Mucosa of gallbladder (tissue), 1 donor: ENCODE data around the gene THSD7B. TPM values are rescaled to one million over a fixed set of nuclear protein-coding genes. Genes with fewer than 3 reads are reported as not detected.

Source experiments
- DNase-seq: peaks from one replicate; pipeline ENCODE4 v3.0.0-alpha.2; 2020; ENCODE audit warnings: low spot score
- total RNA-seq: library from RNA; stranded (reverse); gene quantifications from one replicate; pipeline ENCODE4 v1.2.1, GENCODE V29; 2021
- donor health status: DM: no; HTN: no; CAD: no.

The THSD7B gene
- total RNA-seq, 1 donor from 2014 or later: 0.75 TPM

DNA sequence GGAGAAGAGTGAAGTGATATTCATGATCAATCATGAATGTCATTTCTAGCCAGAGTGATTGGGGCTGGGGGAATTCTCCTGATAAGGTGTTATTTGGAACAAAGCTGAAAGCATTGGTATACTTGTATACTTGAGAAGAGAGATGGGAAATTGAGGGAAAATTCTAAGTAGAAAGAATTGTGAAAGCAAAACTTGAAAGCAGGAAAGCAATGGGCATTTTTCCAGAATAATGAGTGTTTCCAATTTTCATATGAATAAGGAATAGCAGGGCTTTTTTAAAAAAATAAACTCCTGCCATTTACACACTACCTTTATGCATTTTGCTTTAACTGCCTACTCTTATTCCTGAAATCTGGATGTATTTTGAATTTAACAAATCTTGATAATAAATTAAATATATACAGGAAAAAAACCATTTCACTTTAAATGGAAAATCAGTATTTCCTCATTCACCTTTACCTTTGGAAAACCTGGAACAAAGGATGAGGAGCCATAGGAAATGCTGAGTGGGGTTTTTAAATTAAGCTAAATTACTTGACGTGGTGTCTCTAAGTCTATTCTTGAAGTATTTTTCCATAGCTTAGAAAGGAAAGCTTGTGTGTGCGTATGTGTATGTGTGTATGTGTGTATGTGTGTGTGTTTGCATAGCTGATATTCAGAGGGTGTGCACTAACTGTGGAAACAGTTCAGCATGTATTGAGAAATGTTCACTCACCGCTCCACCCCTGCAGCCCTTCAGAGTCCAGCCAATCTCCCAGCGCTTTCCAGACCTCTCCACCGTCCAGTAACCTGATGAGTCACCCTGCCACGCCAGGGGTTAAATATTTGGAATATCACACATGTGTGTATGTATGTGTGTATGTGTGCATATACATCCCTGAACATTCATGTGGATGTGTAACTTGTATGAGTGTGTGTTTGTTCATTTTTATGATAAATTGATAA is 427.3 kb downstream of the THSD7B start:
- no peak for DNase-seq

DNA sequence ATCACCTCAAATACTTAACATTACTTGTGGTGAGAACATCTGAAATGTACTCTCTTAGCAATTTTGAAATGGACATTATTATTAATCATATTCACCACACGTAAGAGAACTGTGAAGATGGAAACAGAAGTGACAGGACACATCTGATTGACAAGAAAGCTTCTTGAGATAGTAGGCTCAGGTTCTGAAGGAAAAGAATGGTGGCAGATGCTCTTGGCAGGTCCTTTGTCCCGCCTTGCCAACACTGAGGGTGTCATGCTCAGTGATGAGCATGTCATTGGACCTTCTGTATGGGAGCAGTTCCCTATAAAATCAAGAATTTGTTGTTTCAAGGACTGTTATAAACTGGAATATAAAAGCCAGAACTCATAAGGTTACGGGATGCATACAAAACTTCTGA is 428.1 kb downstream of the THSD7B start:
- no peak for DNase-seq

DNA sequence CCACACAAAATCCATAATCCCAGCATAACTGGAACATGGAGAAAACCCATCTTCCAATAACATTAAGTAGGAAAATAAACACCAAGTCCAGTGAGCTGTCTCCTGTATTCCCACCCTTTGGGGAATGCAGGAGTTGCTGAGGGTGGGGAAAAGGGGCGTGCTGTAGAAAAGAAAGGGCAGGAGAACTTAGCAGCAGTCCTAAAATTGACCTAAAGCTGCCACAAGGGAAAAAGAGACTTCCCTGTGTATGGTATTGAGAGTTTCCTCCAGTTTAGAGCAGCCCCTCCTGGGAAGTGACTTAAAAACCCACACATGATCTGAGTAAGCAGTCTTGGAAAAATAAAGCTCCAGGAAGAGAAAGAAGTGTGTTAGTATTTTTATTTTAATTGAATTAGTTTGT is 428.8 kb downstream of the THSD7B start:
- no peak for DNase-seq

DNA sequence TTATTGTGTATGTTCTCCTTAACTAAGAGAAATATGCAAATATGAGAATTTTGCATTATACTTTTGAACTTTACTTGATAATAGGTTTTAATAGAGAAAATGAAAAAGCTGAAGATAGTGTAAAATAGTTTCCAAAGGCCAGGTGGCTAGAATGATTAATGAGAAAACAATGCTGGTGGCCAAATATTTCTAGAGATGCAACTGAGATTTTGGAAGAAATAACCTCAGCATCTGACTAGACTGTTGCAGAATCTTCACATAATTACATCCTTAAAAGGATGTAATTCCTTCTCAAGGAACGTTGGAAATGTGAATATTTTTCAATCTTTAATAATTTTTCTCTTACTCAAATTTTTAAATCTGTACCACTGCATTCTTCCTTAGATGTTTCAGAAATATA is 434.4 kb downstream of the THSD7B start:
- DNase-seq: no peak

DNA sequence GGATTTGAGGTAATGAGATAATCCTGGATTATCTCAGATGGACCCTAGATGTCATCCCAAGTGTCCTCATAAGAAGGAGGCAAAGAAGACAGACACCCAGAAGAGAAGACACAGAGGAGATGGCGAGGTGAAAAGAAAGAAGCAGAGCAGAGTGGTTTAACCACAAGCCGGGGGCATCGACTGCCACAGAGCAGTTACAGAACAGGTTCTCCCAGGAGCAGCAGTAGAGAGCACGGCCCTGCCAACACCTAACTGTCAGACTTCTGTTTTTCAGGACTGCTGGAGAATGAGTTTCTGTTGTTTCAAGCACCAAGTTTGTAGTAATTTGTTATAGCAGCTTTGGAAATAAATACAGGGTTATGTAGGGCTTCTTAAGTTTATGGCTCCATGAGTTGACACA is 437.0 kb downstream of the THSD7B start:
- DNase-seq: no peak

DNA sequence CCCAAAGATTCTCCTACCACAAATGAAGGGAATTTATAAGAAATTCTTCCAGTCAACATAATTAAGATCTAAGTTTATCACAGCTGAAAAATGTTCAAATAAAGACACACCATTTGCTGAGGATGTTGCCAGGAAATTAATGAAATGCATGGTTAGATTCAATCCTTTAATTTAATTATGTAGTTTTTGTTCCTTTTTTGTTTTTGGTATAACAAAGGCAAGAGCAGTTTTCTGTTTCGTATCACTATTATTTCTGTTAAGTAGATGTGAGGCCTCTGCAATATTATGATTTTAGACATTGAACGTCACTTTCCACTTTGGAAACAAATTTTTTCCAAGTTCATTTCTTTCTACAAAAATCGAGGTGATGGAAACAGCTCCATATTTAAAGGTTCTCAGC is 440.0 kb downstream of the THSD7B start:
- no peak for DNase-seq

DNA sequence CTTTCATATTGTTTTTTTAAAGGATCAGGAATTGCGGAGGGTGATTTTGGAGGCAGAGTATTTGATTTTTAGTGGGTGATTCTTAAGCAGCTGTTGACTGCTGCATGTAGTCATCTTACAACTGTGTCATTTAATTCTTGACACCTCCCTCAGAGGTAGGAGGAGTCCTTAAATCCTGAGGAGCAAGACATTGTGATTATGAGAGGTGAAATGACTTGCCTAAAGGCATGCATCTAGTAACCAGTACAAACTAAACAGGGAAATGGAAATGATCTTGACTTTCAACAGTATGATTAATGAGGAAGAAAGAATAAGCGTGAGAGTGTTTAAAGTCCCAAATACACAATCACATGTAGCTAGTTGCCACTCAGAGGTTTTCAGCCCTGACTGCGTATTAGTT is 440.7 kb downstream of the THSD7B start:
- DNase-seq: no peak

DNA sequence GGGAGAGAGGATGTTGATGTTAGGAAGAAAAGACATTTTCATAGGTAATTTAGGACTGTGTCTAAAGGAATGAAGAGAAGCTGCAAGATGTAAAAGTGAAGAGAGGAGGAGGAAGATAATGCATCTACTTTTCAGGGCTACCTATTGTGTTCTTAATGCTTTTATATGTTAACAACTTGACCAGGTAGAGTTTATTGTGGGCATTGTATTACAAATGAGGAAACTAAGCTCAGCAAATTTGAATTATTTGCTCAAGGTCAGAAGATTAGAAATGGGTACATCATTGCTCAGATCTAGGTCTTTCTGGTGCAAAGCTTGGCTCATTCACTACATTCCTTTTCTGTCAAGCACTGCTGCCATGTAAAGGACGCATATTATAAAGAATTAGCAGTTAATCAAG is 441.7 kb downstream of the THSD7B start:
- DNase-seq: no peak

DNA sequence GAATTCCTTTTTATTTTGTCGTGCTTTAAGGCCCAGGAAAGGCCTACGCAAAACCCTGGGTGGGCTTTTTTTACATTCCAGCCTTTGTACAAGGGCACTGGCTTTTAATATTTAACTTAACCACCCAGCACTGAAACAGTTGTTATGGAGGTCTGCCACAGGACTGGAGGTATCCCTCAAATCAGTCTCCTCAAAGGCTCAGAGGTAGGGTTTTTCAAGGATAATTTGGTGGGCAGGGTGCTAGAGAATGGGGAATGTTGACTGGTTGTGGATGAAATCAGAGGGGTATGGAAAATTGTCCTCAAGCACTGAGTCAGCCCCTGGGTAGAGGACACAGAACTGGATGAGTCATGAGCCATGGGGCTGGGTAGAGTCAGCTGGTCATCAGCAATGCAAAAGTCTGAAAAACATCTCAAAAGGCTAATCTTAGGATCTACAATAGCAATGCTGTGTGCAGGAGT is 443.1 kb downstream of the THSD7B start:
- DNase-seq: no peak

DNA sequence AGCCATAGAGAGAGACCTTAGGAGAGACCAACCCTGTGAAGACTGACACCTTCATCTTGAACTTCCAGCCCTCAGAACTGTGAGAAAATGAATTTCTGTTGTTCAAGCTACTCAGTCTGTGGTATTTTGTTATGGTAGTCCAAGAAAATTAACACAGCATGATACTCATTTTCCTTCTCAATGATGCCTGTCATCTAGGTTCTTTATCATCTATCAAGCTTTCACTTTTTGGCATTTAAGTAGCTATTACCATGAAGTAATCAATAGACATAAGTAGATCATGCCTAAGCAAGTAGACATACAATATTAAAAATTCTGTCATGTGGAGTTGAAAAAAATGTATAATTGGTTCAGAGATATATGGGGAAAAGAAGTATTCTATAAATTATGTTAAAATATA is 444.7 kb downstream of the THSD7B start:
- DNase-seq: no peak

DNA sequence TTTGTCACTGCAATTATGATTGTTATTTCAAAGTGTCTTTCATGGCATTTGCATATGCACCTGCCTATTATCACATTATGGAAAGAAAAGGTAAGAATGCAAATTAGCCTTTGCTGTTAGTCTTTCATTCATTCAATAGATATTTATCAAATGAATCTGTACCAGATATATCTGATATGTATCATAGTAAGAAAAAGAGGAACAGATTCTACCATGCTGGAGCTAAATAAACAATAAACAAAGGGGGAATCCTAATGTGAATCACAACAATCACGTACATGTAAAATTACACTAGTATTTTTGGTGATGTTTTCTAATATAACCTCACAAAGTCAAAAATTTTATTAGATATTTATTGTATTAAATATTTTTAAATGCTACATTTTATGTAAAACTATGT is 446.4 kb downstream of the THSD7B start:
- DNase-seq: no peak

DNA sequence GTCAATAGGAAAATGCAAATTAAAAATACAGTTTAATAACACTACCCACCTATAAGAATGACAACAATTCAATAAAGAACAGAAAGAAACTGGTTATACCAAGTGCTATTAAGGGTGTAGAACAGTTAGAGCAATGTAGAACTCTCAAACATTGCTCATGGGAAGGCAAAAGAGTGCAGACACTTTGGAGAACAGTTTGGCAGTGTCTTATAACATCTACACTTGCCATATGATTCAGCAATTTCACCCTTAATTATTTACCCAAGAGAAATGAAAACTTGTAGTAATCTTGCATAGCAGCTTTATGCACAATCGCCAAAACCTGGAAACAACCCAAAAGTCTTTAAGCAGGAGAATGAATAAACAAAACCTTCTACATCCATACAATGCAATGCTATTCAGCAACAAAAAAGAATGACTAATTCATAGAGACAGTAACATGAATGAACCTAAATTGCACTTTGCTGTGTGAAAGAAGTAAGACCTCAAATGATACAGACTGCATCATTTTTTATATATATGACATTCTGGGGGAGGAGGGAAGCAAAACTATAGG is 455.2 kb downstream of the THSD7B start:
- no peak for DNase-seq

DNA sequence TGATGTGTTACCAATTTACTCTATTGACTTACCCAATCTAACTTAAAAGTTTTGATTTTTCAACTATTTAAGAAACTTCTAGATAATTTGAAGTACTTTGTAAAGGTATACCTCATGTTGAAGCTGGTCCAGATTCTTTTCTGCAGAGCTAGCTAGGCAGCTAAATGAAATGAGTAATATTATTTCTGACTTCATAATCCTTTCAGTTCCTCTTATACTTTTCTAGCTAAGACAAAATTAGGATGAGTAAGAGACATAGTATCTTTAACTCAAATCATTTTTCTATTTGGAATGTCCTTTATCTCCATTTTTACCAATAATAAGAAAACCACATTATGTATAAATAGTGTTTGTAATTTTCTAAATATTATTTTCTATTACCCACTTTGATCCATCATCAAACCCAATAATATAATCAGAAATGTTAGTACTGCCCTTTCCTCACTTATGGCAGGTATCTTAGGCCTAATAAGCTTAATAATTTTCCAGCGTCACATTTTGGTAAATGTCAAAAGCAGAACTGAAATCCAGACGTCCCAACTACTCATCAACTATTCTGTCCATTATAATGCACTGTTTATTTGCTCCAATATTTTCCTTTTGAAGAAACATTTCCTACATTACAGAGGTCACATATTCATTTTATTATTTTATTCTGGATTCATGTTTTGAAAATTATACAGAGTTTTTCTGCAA is 456.6 kb downstream of the THSD7B start:
- no peak for DNase-seq

DNA sequence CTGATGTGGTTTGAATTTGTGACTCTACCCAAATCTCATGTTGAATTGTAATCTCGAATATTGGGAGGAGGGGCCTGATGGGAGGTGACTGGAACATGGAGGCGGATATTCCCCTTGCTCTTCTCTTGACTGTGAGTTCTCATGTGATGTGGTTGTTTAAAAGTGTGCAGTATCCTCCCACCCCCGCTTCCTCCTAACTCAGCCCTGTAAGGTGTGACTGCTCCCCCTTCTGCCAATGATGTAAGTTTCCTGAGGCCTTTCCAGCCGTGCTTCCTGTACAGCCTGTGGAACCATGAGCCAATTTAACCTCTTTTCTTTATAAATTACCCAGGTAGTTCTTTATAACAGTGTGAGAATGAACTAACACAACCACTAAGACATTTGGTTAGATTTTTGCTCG is 458.4 kb downstream of the THSD7B start:
- no peak for DNase-seq

DNA sequence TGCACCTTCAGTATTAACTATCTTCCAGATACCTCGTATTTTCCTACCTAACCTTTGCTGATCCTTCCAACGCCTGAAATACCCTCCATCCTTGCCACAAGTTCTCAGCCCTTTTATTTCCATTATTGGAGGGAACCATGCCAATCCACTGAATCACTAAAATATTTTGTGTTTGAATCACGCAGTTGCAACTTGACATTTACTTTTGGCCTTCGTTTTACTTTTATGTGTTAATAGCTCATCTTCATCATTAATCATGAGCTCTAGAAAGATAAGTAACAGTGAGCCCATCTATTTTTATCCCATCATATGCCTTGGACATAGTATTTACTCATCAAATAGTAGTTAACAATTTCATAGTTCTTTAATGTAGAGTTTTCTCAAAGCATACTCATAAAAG is 463.2 kb downstream of the THSD7B start:
- DNase-seq: no peak

DNA sequence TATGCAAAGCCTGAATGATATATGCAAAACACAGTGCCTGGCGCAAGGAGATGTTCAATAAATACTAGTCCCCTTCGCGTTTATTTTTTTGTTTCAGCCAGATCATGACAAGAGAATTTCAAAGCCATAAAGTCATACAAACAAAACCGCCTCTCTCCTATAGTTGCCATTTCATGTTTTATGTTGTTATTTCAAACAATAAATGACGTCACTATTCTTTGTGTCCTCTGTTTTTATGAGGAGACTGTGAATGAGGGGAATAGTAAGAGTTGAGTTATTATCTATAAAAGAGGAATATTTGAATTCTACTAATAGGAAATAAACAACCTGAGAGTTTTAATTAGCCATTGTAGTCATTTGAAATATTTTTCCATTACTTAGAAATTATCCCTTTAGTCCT is 464.5 kb downstream of the THSD7B start:
- DNase-seq: no peak

DNA sequence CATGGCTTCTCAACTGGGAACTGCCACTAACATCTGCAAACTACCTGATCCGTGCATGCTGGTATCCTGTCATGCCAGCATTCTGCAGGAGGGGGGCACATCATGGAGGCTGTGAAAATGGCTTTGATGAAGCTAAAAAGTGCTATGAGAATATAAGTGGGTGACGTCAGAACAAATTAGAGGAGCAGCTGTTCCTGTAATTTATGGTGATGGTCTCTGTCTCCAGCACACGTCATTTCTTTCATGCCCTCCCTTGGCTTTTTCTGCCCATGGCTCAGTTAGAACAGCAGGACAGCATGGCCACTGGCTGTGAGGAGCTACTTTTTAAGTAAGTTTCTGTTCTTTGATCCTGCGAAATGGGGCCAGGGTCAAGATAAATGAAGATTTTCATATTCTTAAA is 466.3 kb downstream of the THSD7B start:
- no peak for DNase-seq

DNA sequence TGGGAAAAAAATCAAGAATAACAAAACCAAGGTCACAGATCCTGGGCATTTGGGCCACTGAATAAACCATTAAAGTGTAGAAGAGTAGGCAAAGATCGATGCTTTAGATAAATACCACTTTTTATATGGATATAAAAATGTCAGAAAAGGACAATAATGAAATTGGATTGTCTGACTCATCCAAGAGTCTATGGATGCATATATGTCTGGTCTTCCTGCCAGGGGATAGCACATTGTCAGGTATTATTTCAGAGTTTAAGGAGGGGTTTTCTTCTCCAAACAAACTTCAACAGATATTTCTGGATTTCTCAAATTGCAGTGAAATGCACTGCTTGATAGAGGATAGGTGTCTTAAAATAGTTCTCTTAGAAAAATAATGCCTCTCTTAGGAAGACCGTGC is 466.7 kb downstream of the THSD7B start:
- no peak for DNase-seq

DNA sequence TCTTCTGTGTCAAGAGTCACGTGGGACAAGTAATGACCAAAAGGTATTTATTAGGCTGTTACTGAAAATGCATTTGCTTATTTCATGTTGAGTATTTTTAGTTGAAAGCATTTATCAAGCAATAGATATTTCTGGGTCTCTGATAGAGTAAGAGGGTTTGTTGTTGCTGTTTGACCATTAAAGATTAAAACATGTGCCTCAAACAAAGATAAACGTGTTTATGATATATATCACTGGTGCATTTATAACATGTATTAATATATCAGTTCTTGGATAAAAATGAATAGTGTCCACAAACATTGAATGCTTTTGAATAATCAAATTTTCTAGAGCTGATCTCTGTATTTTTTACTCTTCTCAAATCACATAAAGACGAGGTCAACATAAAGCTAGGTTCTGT is 467.7 kb downstream of the THSD7B start:
- no peak for DNase-seq

DNA sequence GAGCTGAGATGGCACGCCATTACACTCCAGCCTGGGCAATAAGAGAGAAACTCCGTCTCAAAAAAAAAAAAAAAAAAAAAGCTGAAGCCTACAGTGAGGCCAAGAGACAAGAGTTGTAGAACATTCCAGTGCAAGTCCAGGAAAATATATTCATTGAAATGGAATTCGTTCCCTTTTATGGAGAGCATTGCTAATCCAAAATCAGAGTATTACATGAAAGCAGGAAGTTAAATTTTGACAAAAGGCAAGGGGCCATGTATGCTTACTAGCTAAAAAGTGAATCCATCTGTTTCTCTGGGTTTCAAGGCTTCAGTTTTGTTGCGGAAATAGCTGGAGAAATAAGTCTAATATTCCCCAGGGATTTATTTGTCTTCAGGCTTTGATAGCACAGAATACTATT is 471.7 kb downstream of the THSD7B start:
- DNase-seq: no peak

DNA sequence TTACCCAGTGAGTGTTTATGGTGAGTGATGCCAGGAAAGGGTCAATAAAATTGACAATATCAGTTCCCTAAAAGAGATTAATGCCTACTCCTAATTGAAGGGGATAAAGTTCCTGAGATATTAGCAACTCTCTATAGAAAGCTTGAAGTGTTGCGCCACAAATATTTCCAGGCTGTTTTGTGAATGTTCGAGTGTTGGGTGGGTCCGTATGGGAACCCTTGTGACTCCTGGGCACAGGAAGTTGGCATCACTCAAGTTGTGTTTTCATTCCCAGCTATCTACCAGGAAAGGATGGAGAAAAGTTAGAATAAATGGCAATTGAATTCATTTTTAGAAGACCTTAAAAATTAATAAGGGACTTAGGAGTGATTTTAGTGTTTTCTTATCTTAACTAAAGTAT is 472.7 kb downstream of the THSD7B start:
- no peak for DNase-seq

DNA sequence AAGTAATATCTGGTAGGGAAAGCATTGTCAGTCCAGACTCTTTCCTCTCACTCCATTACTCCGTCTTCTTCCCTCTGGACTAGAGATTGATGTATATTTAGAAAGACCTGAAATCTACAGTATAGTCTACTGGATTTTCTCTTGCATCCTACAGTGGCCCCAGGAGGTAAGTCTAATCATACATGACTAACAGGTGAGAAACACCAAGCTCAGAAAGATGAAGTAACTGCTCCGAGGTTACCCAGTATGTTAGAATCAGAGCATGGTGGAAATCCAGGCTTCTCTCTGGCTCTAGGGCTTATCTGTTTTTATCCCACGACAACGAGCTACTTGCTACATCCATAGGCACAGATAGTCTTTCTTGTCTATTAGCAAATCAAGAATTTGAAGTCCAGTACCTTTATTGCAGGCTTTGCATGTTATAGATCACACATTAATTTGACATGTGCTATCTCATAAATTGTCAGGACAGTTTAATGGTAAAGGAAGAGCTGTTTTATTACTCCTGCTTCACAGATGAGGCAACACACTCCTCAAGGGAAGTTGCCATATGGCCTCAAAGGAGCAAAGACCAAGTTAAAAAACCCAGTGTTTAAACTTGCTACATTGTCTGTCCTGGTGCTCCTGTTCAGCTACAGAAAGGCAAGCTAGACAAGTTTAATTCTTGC is 484.3 kb downstream of the THSD7B start:
- no peak for DNase-seq
